A549 (cell line): ENCODE results near the gene DDIT3.

Source experiments
- CBX2 ChIP-seq: fragments of 200-600 bp; sonication (generic); IDR thresholded peaks from 2 replicates; pipeline ENCODE4 v1.6.1; 2016; ENCODE audit warnings: low read depth, mild to moderate bottlenecking, borderline replicate concordance
- CHD2 ChIP-seq: fragments of 150-350 bp; IDR thresholded peaks from 2 replicates; pipeline ENCODE4 v1.6.1; 2014; ENCODE audit warnings: low read length; ENCODE audit not compliant: partially characterized antibody
- EP300 ChIP-seq, 2 experiments: fragments of >200 bp; sonication (Bioruptor Twin); formaldehyde crosslinking; IDR thresholded peaks; 2 replicates in 1 of 2; 3 replicates in 1 of 2; pipeline ENCODE4 v1.6.1; 2016 to 2017
- KDM1A ChIP-seq: fragments of 200-600 bp; sonication (generic); IDR thresholded peaks from 2 replicates; pipeline ENCODE4 v1.6.1; 2016; ENCODE audit warnings: low read depth, mild to moderate bottlenecking
- PHF8 ChIP-seq: fragments of 200-600 bp; sonication (generic); IDR thresholded peaks from 2 replicates; pipeline ENCODE4 v1.6.1; 2016; ENCODE audit warnings: low read depth, mild to moderate bottlenecking, antibody characterized with exemption, moderate library complexity, borderline replicate concordance
- POLR2A ChIP-seq: IDR thresholded peaks from 2 replicates; pipeline ENCODE4 v1.6.1; 2012; ENCODE audit warnings: mild to moderate bottlenecking, low read length
- POLR2AphosphoS2 ChIP-seq: conservative IDR thresholded peaks from 2 replicates; pipeline ENCODE4 v1.6.1; 2012; ENCODE audit warnings: low read length, improper control_type of control experiment, inconsistent platforms
- RAD21 ChIP-seq, 2 experiments: fragments of >200 bp in 1 of 2; sonication (Bioruptor Twin) in 1 of 2; formaldehyde crosslinking in 1 of 2; IDR thresholded peaks in 1 of 2; conservative IDR thresholded peaks in 1 of 2; 2 replicates in 1 of 2; 3 replicates in 1 of 2; pipeline ENCODE4 v1.6.1; 2012 to 2018; ENCODE audit warnings: inconsistent platforms in 1 of 2
- ZC3H11A ChIP-seq: fragments of 450-650 bp; IDR thresholded peaks from 2 replicates; pipeline ENCODE4 v1.6.1; 2014; ENCODE audit warnings: antibody characterized with exemption, mild to moderate bottlenecking
- TF ChIP-seq, protein P1 (sequence below): fragments of >200 bp; sonication (Bioruptor Twin); formaldehyde crosslinking; IDR thresholded peaks from 3 replicates; pipeline ENCODE4 v1.5.1; 2016
- TF ChIP-seq, protein P2 (sequence below): fragments of 450-650 bp; IDR thresholded peaks from 2 replicates; pipeline ENCODE4 v1.6.1; 2014; ENCODE audit warnings: antibody characterized with exemption
- TF ChIP-seq, protein P3 (sequence below): fragments of 200-600 bp; sonication (generic); IDR thresholded peaks from 2 replicates; pipeline ENCODE4 v1.6.1; 2016; ENCODE audit warnings: antibody characterized with exemption, mild to moderate bottlenecking, moderate library complexity

DNA sequence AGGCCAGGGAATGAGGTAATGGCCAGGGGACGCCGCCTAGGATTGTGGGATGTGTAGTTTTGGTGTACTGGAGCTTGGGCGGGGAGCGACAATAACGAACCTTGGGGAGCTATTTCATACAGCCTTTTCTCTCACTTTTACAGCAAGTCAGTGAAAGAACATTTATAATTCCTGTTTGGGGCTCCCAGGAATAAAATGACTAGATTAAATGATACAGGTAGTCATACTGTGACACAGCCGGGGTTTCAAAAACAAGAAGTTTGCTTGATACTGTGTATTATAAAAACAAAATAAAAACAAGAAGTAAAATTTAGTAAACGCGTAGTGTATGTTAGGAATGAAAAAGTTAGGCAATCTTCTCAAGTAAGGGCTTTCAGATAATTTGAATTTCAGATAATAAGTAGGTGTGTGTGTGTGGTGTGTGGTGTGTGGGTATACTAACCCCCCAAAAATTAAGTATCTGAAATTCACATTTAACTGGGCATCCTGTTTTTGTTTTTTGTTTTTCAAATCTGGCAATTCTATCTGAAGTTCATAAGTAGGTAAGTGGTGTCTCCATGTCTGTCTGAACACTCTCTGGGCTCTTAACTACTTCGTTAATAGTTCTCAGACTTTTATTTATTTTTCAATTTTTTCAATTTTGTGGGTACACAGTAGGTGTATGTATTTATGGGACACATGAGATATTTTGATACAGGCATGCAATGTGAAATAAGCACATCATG, 27.1 kb upstream of the DDIT3 start:
- TF ChIP-seq ZC3H11A = no peak
- TF ChIP-seq CBX2 = no peak
- TF ChIP-seq, protein P1, sequence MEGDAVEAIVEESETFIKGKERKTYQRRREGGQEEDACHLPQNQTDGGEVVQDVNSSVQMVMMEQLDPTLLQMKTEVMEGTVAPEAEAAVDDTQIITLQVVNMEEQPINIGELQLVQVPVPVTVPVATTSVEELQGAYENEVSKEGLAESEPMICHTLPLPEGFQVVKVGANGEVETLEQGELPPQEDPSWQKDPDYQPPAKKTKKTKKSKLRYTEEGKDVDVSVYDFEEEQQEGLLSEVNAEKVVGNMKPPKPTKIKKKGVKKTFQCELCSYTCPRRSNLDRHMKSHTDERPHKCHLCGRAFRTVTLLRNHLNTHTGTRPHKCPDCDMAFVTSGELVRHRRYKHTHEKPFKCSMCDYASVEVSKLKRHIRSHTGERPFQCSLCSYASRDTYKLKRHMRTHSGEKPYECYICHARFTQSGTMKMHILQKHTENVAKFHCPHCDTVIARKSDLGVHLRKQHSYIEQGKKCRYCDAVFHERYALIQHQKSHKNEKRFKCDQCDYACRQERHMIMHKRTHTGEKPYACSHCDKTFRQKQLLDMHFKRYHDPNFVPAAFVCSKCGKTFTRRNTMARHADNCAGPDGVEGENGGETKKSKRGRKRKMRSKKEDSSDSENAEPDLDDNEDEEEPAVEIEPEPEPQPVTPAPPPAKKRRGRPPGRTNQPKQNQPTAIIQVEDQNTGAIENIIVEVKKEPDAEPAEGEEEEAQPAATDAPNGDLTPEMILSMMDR = no peak
- no peak for TF ChIP-seq POLR2A
- no peak for TF ChIP-seq CHD2
- no peak for TF ChIP-seq KDM1A
- TF ChIP-seq POLR2AphosphoS2 = no peak
- TF ChIP-seq, protein P2, sequence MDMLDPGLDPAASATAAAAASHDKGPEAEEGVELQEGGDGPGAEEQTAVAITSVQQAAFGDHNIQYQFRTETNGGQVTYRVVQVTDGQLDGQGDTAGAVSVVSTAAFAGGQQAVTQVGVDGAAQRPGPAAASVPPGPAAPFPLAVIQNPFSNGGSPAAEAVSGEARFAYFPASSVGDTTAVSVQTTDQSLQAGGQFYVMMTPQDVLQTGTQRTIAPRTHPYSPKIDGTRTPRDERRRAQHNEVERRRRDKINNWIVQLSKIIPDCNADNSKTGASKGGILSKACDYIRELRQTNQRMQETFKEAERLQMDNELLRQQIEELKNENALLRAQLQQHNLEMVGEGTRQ = no peak
- TF ChIP-seq EP300 (IDR thresholded peaks at IDR 0.05) = no peak
- no peak for TF ChIP-seq RAD21 (conservative IDR thresholded peaks at IDR 0.05 in 1 of 2, IDR thresholded peaks at IDR 0.05 in 1 of 2)
- TF ChIP-seq, protein P3, sequence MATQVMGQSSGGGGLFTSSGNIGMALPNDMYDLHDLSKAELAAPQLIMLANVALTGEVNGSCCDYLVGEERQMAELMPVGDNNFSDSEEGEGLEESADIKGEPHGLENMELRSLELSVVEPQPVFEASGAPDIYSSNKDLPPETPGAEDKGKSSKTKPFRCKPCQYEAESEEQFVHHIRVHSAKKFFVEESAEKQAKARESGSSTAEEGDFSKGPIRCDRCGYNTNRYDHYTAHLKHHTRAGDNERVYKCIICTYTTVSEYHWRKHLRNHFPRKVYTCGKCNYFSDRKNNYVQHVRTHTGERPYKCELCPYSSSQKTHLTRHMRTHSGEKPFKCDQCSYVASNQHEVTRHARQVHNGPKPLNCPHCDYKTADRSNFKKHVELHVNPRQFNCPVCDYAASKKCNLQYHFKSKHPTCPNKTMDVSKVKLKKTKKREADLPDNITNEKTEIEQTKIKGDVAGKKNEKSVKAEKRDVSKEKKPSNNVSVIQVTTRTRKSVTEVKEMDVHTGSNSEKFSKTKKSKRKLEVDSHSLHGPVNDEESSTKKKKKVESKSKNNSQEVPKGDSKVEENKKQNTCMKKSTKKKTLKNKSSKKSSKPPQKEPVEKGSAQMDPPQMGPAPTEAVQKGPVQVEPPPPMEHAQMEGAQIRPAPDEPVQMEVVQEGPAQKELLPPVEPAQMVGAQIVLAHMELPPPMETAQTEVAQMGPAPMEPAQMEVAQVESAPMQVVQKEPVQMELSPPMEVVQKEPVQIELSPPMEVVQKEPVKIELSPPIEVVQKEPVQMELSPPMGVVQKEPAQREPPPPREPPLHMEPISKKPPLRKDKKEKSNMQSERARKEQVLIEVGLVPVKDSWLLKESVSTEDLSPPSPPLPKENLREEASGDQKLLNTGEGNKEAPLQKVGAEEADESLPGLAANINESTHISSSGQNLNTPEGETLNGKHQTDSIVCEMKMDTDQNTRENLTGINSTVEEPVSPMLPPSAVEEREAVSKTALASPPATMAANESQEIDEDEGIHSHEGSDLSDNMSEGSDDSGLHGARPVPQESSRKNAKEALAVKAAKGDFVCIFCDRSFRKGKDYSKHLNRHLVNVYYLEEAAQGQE = no peak; the same call in 1 of the 2 replicates
- no peak for TF ChIP-seq PHF8
